ENCODE data around the gene PARD3. TPM values are rescaled to one million over a fixed set of nuclear protein-coding genes. Genes with fewer than 3 reads are reported as not detected.

The PARD3 gene
- polyA plus RNA-seq, 1 donor from 2014 or later = 12.4 TPM

GRCh38 chr10:34728361-34728760 lies 86.7 kb downstream of the PARD3 start:
- Histone ChIP-seq H3F3A (ENCODE audit: insufficient read depth, low read length, poor library complexity, severe bottlenecking) (no peaks in the 10 kb centered on the region), H3K4me3 (ENCODE audit: low read length) (no peak overlapping the region), H3K79me2 (replicated peaks; ENCODE audit: insufficient read depth, low read length) (peaks cover 25% of the 10 kb centered on the region), H4K20me1 (ENCODE audit: insufficient read depth) (no peaks in the 10 kb centered on the region), H3K27ac (ENCODE audit: low read length) (no peak overlapping the region), H3K4me2 (ENCODE audit: low read length) (no peak overlapping the region), H3K9ac (ENCODE audit: low read length) (no peak overlapping the region), H2AFZ (ENCODE audit: low read depth, low read length) (no peak overlapping the region), H3K27me3 (ENCODE audit: insufficient read depth, low read depth, low read length) (no peaks in the 10 kb centered on the region), H3K9me3 (ENCODE audit: low read length) (no peaks in the 10 kb centered on the region), H3K36me3 (ENCODE audit: insufficient read depth, low read length) (no peaks in the 10 kb centered on the region), H3K9me2 (ENCODE audit: insufficient read depth, low read length) (no peaks in the 10 kb centered on the region)
- TF ChIP-seq TAF1 (IDR thresholded peaks at IDR 0.05; ENCODE audit: low read depth) = no peak
- no peak for TF ChIP-seq REST (IDR thresholded peaks at IDR 0.05; ENCODE audit: borderline replicate concordance)
- TF ChIP-seq MXI1 (conservative IDR thresholded peaks at IDR 0.05; ENCODE audit: poor library complexity, severe bottlenecking) = no peak
- no peak for TF ChIP-seq EZH2 (IDR thresholded peaks at IDR 0.05; ENCODE audit: borderline replicate concordance, insufficient read depth, low read length, poor library complexity, severe bottlenecking)
- TF ChIP-seq CTCF (IDR thresholded peaks at IDR 0.05; ENCODE audit: poor library complexity, severe bottlenecking) = no peak
- no peak for TF ChIP-seq EP300 (conservative IDR thresholded peaks at IDR 0.05; ENCODE audit: poor library complexity, severe bottlenecking)
- no peak for TF ChIP-seq SMC3 (conservative IDR thresholded peaks at IDR 0.05; ENCODE audit: poor library complexity)
- no peak for TF ChIP-seq RAD21 (conservative IDR thresholded peaks at IDR 0.05)
- no peak for TF ChIP-seq POLR2AphosphoS5 (IDR thresholded peaks at IDR 0.05)

DNA sequence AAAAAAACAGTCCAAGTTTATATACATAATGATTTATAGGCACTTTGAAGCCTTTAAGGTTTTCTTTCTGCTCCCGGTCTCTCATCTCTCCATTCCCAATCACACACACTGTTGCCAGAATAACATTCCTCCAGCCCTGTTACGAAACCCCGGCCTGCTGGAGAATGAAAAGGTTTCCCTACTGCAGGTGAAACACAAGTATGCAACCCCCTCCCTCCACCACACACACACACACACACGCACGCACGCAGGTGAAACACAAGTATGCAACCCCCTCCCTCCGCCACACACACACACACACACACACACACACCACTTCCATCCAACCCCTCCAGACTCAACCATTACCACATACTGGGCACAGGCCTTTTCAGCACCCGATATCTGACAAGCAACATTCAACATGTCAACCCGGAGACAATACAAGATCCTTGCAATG lies 87.5 kb downstream of the PARD3 start:
- Histone ChIP-seq H3F3A (ENCODE audit: insufficient read depth, low read length, poor library complexity, severe bottlenecking) (no peaks in the 10 kb centered on the region), H3K4me3 (ENCODE audit: low read length) (peak overlapping the region; percentile 37), H4K20me1 (ENCODE audit: insufficient read depth) (no peaks in the 10 kb centered on the region), H3K36me3 (ENCODE audit: insufficient read depth, low read length) (no peaks in the 10 kb centered on the region), H3K79me2 (replicated peaks; ENCODE audit: insufficient read depth, low read length) (peaks cover 18% of the 10 kb centered on the region), H3K4me2 (ENCODE audit: low read length) (no peak overlapping the region), H3K9ac (ENCODE audit: low read length) (no peak overlapping the region), H3K27ac (ENCODE audit: low read length) (no peak overlapping the region), H2AFZ (ENCODE audit: low read depth, low read length) (no peak overlapping the region), H3K27me3 (ENCODE audit: insufficient read depth, low read depth, low read length) (no peaks in the 10 kb centered on the region), H3K9me2 (ENCODE audit: insufficient read depth, low read length) (no peaks in the 10 kb centered on the region), H3K9me3 (ENCODE audit: low read length) (no peaks in the 10 kb centered on the region)
- TF ChIP-seq EP300 (conservative IDR thresholded peaks at IDR 0.05; ENCODE audit: poor library complexity, severe bottlenecking) = peak; percentile 94
- TF ChIP-seq REST (IDR thresholded peaks at IDR 0.05; ENCODE audit: borderline replicate concordance) = no peak
- peak; percentile 36 for TF ChIP-seq MXI1 (conservative IDR thresholded peaks at IDR 0.05; ENCODE audit: poor library complexity, severe bottlenecking)
- no peak for TF ChIP-seq RAD21 (conservative IDR thresholded peaks at IDR 0.05)
- TF ChIP-seq EZH2 (IDR thresholded peaks at IDR 0.05; ENCODE audit: borderline replicate concordance, insufficient read depth, low read length, poor library complexity, severe bottlenecking) = no peak
- peak; percentile 96 for TF ChIP-seq POLR2AphosphoS5 (IDR thresholded peaks at IDR 0.05)
- TF ChIP-seq SMC3 (conservative IDR thresholded peaks at IDR 0.05; ENCODE audit: poor library complexity) = no peak
- TF ChIP-seq TAF1 (IDR thresholded peaks at IDR 0.05; ENCODE audit: low read depth) = no peak
- TF ChIP-seq CTCF (IDR thresholded peaks at IDR 0.05; ENCODE audit: poor library complexity, severe bottlenecking) = no peak
